Smooth muscle cell (in vitro differentiated cells): ENCODE data around the gene MKRN2. TPM values are rescaled to one million over a fixed set of nuclear protein-coding genes. Genes with fewer than 3 reads are reported as not detected.

Source experiments
- DNase-seq: peaks from one replicate; lab custom pipeline; 2025; ENCODE audit not compliant: unreplicated experiment; lab: John Stamatoyannopoulos, UW
- H2AFZ ChIP-seq: fragments of 200-600 bp; sonication (generic); 2 replicates; pipeline ENCODE4 v1.6.0; 2016; ENCODE audit warnings: antibody characterized with exemption, low read depth, mild to moderate bottlenecking
- H3F3A ChIP-seq: fragments of 200-600 bp; sonication (generic); 2 replicates; pipeline ENCODE4 v1.6.0; 2017; ENCODE audit warnings: antibody characterized with exemption, low read depth
- H3K27ac ChIP-seq: fragments of 200-600 bp; sonication (generic); 2 replicates; pipeline ENCODE4 v1.5.1; 2016; ENCODE audit warnings: low read depth, mild to moderate bottlenecking
- H3K27me3 ChIP-seq: fragments of 200-600 bp; sonication (generic); 2 replicates; pipeline ENCODE4 v1.6.1; 2016; ENCODE audit warnings: low read depth, mild to moderate bottlenecking
- H3K36me3 ChIP-seq: fragments of 200-600 bp; sonication (generic); 2 replicates; pipeline ENCODE4 v1.5.1; 2016; ENCODE audit warnings: low read depth
- H3K4me1 ChIP-seq: fragments of 200-600 bp; sonication (generic); 2 replicates; pipeline ENCODE4 v1.5.1; 2016; ENCODE audit warnings: low read depth
- H3K4me2 ChIP-seq: fragments of 200-600 bp; sonication (generic); 2 replicates; pipeline ENCODE4 v1.6.0; 2016; ENCODE audit warnings: mild to moderate bottlenecking
- H3K4me3 ChIP-seq: fragments of 200-600 bp; sonication (generic); 2 replicates; pipeline ENCODE4 v1.5.1; 2016; ENCODE audit warnings: mild to moderate bottlenecking
- H3K79me2 ChIP-seq: fragments of 200-600 bp; sonication (generic); 2 replicates; pipeline ENCODE4 v1.6.0; 2016; ENCODE audit warnings: low read depth, mild to moderate bottlenecking
- H3K9ac ChIP-seq: fragments of 200-600 bp; sonication (generic); 2 replicates; pipeline ENCODE4 v1.6.0; 2016; ENCODE audit warnings: low read depth
- H3K9me3 ChIP-seq: fragments of 200-600 bp; sonication (generic); replicated peaks from 2 replicates; pipeline ENCODE4 v1.5.1; 2016; ENCODE audit warnings: low read depth
- H4K20me1 ChIP-seq: fragments of 200-600 bp; sonication (generic); 2 replicates; pipeline ENCODE4 v1.6.0; 2016; ENCODE audit warnings: low read depth
- CTCF ChIP-seq: fragments of 200-600 bp; sonication (generic); IDR thresholded peaks from 2 replicates; pipeline ENCODE4 v1.5.1; 2017; ENCODE audit warnings: borderline replicate concordance, mild to moderate bottlenecking, antibody characterized with exemption; ENCODE audit not compliant: insufficient read depth, poor library complexity, severe bottlenecking
- WGBS: methylation state at CpG from one replicate; pipeline ENCODE4 v1.1.7; 2016; ENCODE audit warnings: low lambda C conversion rate; 5-methylcytosine and 5-hydroxymethylcytosine counted together
- polyA plus RNA-seq: library from polyadenylated mRNA; unstranded; fragments of >200 nt; fragmentation: Nextera tagmentation; extraction: Ambion mirVana; gene quantifications from 2 replicates; pipeline ENCODE4 v1.2.1, GENCODE V29; 2016
- total RNA-seq: library from RNA; depleted of rRNA; stranded (reverse); fragments of >200 nt; gene quantifications from 2 replicates; pipeline ENCODE4 v1.2.3, GENCODE V29; 2014

Gene MKRN2
- total and polyA plus RNA-seq, 2 experiments from 2014 or later, result 29.3 to 36.6 TPM

- peak overlapping the region; percentile 46 for H3K4me3 ChIP-seq
- H3K9me3 ChIP-seq, result no peaks in the 10 kb centered on the region
- H3K36me3 ChIP-seq, result no peaks in the 10 kb centered on the region
- no peak for DNase-seq
- no peaks in the 10 kb centered on the region for H3K27me3 ChIP-seq
- no peak for TF ChIP-seq CTCF
- no peak overlapping the region for H2AFZ ChIP-seq
- no peaks in the 10 kb centered on the region for H3K79me2 ChIP-seq
- H3K4me1 ChIP-seq, result no peaks in the 10 kb centered on the region
- no peaks in the 10 kb centered on the region for H4K20me1 ChIP-seq
- no peak overlapping the region for H3K9ac ChIP-seq
- H3F3A ChIP-seq, result no peaks in the 10 kb centered on the region
- H3K4me2 ChIP-seq, result peak overlapping the region; percentile 34
- 71% methylated on average over 11 of the region's 11 CpGs for WGBS
- H3K27ac ChIP-seq, result no peak overlapping the region
Observed at GRCh38 chr3:12544652-12545472, 12.0 kb upstream of the MKRN2 start.

GRCh38 chr3:12545473-12545791 lies 11.5 kb upstream of the MKRN2 start, which contains the start of gene MKRN2OS:
MKRN2OS (minus strand) TSS chr3:12545499; CDS start chr3:12545464, 35 bp downstream.
- Histone ChIP-seq H3F3A (no peaks in the 10 kb centered on the region), H3K4me2 (peak within 1 kb of the TSS; percentile 34), H3K9ac (no peak within 1 kb of the TSS), H3K4me3 (peak within 1 kb of the TSS; percentile 46), H3K36me3 (no peaks in the 10 kb centered on the region), H2AFZ (no peak within 1 kb of the TSS), H3K27me3 (no peaks in the 10 kb centered on the region), H3K9me3 (no peaks in the 10 kb centered on the region), H3K27ac (no peak within 1 kb of the TSS), H3K79me2 (no peaks in the 10 kb centered on the region), H4K20me1 (no peaks in the 10 kb centered on the region), H3K4me1 (no peaks in the 10 kb centered on the region)
- no peak for DNase-seq
- 43% methylated on average over 4 of the region's 4 CpGs for WGBS
- no peak for TF ChIP-seq CTCF

- H2AFZ ChIP-seq, result no peak overlapping the region
- H3K4me2 ChIP-seq, result no peak overlapping the region
- 73% methylated on average over 7 of the region's 7 CpGs for WGBS
Observed at GRCh38 chr3:12549971-12550760, 6.7 kb upstream of the MKRN2 start.

More at GRCh38 chr3:12549971-12550760, 6.7 kb upstream of the MKRN2 start:
- H3K4me1 ChIP-seq, result no peaks in the 10 kb centered on the region
- no peak overlapping the region for H3K9ac ChIP-seq
- no peaks in the 10 kb centered on the region for H3K79me2 ChIP-seq
- H3K27ac ChIP-seq, result no peak overlapping the region
- no peaks in the 10 kb centered on the region for H3F3A ChIP-seq
- DNase-seq, result no peak
- H3K27me3 ChIP-seq, result no peaks in the 10 kb centered on the region
- TF ChIP-seq CTCF, result no peak
- no peaks in the 10 kb centered on the region for H3K9me3 ChIP-seq
- no peak overlapping the region for H3K4me3 ChIP-seq
- H4K20me1 ChIP-seq, result no peaks in the 10 kb centered on the region
- no peaks in the 10 kb centered on the region for H3K36me3 ChIP-seq
